Breast epithelium (tissue), 3 donors: ENCODE results near the gene OAT.

Experiments
- POLR2AphosphoS5 ChIP-seq, 3 donors: sonication (generic); formaldehyde crosslinking; IDR thresholded peaks; one replicate each; pipeline ENCODE4 v1.6.1; 2017; ENCODE audit warnings: antibody characterized with exemption in 3 of 3
- TF ChIP-seq, protein P1 (sequence below), 3 donors: fragments of 450-650 bp; IDR thresholded peaks; one replicate each; pipeline ENCODE4 v1.5.1; 2016 to 2017; ENCODE audit warnings: antibody characterized with exemption in 3 of 3, mild to moderate bottlenecking in 3 of 3, moderate library complexity in 3 of 3

DNA sequence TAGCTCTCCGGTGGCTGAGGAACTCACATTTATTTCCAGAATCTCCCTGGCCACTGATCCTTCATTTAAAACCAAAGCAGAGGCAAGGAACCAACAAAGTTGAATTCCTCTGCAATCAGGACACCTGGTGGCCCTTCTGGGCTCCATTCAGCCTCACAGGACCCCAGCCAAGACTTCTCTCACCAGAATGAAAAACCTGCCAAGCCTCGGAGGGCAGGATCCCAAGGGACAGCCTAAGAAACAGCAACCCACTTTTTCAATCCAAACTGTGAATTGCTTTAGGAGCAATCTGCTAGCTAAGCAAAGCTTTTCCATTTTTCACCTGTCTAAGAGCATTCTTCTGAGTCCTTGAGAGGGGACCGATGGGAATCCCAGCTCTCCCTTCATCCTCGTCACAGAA lies 34.6 kb downstream of the OAT start:
- TF ChIP-seq, protein P1, sequence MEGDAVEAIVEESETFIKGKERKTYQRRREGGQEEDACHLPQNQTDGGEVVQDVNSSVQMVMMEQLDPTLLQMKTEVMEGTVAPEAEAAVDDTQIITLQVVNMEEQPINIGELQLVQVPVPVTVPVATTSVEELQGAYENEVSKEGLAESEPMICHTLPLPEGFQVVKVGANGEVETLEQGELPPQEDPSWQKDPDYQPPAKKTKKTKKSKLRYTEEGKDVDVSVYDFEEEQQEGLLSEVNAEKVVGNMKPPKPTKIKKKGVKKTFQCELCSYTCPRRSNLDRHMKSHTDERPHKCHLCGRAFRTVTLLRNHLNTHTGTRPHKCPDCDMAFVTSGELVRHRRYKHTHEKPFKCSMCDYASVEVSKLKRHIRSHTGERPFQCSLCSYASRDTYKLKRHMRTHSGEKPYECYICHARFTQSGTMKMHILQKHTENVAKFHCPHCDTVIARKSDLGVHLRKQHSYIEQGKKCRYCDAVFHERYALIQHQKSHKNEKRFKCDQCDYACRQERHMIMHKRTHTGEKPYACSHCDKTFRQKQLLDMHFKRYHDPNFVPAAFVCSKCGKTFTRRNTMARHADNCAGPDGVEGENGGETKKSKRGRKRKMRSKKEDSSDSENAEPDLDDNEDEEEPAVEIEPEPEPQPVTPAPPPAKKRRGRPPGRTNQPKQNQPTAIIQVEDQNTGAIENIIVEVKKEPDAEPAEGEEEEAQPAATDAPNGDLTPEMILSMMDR (IDR thresholded peaks at IDR 0.05), result peak in 1 of 3 donors; percentile 17
- no peak for TF ChIP-seq POLR2AphosphoS5 (IDR thresholded peaks at IDR 0.05)
